Pulmonary artery endothelial cell (primary cell): Measurements from ENCODE around the gene STK17A. TPM values are rescaled to one million over a fixed set of nuclear protein-coding genes. Genes with fewer than 3 reads are reported as not detected.

Experiments used
- DNase-seq: peaks from one replicate; pipeline ENCODE4 v3.0.0-alpha.2; 2011; ENCODE audit warnings: low read depth, low spot score
- total RNA-seq: library from RNA; depleted of rRNA; stranded (reverse); fragments of >200 nt; gene quantifications from 2 replicates; pipeline ENCODE4 v1.2.3, GENCODE V29; 2014

Gene STK17A
- 72.3 and 99.7 TPM in 2 replicates for total RNA-seq

- peak; percentile 66 for DNase-seq
These were observed at the start of gene STK17A for GRCh38 chr7:43582503-43583423. TSS of gene STK17A (plus strand) at chr7:43583108. CDS start at chr7:43583244, 136 bp downstream.

DNA sequence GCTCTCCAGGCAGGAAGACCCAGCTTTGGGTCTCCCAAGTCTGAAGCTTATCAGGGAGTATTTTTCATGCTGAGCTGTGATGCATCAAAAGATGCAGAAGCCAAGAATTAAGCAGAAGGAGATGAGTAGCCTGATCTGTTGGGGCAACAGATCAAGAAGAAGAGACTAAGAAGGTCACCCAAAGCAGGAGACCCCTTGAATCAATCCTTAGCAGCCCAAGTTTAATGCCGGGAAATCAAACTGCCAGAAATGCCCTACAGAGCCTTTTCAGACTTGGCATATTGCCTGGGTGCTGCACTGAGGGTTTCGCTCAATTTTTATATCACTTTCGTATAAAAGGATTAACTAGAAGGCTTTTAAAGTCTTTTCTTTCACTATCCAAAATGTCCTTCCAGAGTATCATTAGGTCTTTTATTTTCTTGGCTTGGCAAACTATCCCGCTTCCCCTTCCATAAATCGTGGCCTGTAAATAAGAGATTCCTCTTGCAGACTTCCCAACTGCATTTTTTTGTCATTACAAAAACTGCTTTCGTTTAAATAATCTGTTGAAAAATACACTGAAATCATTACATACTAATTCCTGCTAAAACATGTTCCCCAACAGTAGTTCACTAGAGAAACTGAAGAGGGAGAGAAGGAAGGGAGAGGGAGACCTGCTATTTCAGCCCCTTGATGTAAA is 49.0 kb upstream of the STK17A start:
- no peak for DNase-seq

DNA sequence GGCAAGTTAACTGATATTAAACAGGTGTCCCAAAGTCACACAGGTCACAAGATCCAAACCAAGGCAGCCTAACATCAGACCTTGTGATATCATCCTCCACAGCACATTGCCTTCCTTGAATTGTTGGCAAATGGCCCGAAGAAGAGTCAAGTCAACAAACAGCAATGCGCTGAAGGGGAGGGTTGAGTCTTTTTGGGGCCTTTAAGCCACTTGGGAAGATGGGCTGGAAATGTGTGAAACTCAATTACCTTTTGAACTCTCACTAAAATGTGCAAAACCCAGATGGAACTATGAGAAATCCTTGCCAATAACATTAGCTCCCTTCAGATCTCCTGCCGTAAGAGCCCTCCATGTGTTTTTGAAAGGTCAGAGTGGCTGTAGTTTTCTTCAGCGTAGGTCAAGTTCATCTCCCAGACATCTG is 47.9 kb upstream of the STK17A start:
- DNase-seq = no peak

DNA sequence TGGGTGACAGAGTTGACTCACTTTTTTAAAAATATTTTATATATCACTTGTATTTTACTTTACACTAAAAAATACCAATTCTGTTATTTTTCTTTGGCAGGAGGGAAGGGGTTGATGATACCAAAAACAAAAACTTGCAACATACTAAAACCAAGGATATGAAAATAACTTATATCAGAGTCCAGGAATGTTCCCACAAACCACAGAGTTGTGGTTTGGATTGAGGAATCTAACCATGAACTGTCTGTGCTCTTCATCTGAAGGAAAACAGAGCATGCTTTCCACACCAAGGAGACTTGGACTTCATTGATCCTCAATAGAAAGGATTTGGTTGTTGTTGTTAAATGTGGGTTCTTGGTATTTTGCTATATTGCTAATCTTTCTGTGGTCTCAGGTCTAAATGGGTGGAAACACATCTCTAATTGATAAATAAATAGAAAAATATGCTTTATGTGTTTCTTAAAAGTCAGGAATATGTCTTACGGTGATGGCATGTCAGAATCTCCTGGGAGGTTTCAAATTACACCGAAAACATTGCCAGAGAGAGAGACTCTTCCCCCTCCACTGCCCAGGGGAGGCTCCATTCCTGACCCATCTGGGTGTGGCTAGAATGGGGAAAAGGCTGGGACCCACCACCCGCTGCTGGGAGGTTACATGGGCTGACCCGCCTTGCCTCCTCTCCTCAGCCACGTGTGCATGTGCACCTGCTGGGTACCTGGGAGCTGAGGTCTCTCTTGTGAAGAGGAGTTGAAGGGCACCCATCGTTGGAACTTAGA is 46.9 kb upstream of the STK17A start:
- no peak for DNase-seq

DNA sequence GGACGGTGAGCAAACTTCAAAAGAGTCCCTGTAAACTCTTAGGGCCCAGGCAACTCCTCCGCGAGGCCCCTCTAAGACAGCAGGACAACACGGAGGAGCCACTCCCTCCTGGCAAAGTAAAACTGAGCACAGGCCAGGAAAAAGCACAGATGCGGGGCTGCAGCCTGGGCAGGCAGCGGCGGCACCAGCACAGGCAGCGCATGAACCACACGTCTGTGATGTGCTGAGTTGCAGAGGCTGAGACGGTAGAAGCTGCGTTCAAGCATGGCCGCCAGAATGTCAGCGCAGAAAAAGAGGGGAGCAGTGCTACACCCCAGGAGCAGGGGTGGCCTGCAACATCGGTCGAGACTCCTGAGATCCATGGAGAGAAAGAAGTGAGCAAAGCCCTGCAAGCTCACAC is 46.1 kb upstream of the STK17A start:
- no peak for DNase-seq

- DNase-seq = no peak
These were observed 45.0 kb upstream of the STK17A start for GRCh38 chr7:43537765-43538403.

DNA sequence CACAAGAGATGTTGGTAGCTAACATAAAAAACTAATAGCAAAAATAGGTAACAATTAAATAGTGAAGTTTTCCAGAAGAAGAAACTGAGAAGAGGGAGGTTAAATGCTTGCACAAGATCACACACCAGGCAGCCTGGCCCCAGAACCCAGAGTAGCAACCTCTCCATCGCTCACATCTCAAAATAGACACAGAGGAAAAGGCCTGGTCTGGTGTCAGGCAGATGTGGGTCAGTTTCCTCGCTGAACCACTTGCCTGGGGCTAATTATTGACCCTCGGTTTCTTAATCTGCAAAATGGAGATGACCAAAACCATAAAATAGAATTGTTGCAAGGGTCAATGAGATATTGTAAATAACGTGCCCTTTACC is 44.5 kb upstream of the STK17A start:
- DNase-seq = no peak

DNA sequence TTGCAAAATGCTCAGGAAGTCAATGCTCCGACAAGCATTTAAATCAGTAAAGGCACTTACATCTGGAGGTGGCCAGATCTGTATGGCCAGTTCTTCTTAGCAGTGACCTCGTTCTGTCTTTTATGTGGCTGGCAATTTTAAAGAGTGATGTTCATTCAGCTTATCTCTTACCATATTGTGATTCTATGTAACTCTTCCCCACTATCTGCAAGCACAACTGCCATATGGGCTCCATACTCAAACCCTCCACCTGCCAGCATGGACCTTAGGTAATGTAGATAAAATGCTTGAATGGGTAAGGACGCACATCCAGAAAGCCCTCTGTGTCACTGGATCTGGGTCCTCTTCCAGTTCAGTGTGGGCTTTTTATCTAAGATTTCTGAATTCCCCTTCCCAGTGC is 42.4 kb upstream of the STK17A start:
- DNase-seq = no peak

- DNase-seq = no peak
These were observed 40.2 kb upstream of the STK17A start for GRCh38 chr7:43542716-43543115.

GRCh38 chr7:43546231-43546630 is 36.7 kb upstream of the STK17A start:
- DNase-seq = no peak

DNA sequence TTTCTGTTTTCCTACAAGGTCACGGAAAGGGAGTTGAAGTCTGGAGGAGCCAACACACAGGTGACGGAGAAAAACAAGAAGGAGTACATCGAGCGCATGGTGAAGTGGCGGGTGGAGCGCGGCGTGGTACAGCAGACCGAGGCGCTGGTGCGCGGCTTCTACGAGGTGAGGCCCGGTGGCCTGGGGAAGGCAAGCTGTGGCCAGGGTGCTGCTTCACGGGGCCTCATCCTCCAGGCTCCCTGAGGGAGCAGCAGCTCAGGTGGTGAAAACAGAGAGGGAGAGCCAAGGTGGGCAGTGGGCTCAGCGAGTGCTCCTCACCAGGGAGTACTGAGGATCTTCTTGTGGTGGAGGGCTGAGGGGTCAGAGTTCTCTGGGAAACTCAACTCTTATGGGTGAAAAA is 32.5 kb upstream of the STK17A start:
- no peak for DNase-seq

- DNase-seq = no peak
These were observed 30.8 kb upstream of the STK17A start for GRCh38 chr7:43552122-43552521.

DNA sequence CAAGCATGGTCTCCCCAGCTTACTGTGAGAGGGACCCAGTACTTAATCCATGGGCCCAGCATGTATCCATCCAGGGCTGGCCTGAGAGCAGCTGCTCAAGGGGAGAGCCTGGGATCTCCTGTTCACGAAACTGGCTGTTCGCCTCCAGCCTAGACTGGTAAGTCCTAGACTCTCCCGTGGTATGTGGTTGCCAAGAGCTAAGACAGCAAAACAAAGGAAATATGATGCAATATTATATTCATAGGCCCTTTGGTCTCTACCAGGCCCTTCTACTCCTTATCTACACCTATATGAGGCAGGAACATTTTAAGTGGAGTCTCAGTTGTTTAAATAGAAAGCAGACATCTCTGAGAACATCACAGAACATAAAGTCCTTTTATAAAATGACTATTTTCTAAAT is 28.9 kb upstream of the STK17A start:
- DNase-seq = no peak

DNA sequence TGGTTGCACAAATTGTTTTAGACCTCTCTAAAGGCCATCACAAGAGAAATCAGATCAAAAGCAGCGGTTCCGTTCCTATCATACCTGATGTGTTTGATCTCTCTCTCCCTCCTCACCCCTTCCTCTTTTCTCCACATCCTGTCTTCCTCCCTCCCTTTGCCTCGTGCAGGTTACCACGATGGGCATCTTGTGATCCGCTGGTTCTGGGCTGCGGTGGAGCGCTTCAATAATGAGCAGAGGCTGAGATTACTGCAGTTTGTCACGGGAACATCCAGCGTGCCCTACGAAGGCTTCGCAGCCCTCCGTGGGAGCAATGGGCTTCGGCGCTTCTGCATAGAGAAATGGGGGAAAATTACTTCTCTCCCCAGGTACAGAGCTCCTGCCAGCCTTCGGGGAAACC is 28.5 kb upstream of the STK17A start:
- DNase-seq = no peak

GRCh38 chr7:43557831-43558495 is 24.9 kb upstream of the STK17A start:
- DNase-seq = no peak

DNA sequence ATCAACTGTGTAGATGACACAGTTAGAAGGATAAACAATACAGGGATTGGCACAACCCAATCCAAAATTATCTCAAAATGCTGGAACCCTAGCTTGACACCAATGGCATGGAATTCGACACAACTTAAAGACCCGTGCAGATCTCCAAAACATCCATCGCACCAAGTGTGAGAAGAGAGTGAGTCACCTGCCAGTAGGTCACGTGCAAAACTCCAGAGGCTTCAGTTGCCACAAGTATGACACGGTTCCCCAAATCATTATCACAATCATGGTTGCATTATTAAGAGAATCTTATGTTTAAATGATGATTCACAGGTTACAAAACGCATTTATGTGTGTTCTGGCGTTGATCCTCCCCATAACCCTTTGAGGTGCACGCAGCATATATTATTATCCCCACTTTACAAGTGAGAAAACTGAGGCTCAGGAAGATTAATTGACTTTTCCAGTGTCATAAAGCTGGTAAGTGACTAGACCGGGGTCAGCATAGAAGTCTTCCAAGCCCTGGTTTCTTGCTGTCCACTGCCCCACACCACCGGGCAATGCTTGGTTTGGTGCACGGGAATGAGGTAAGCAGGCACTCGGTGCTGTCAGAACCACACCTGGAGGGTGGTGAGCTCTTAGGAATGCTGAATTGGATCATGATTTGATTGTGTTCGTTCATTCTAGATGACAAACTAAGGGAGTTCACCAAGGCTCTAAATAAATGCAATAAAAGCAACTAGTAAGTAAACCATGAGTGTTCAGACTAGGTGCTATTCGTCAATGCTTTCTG is 23.6 kb upstream of the STK17A start:
- DNase-seq = no peak

DNA sequence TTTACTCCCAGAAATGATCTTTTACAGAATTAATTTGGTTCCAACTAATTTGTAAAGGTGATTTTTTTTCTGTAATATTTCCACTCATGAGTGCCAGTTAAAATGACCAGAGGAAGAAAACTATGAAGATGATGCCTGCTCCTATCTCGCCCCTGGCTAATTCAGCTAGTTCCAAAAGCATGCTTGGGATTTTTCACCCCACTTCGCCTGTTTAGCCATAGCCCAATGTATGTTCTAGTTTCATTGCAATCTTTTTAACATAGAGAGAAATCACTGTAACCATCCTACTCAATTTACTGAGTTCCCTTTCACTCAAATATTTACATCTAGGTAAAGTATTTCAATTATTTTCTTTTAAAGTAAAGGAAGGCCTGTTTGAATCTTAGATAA is 23.0 kb upstream of the STK17A start:
- DNase-seq = no peak

- no peak for DNase-seq
These were observed 22.1 kb upstream of the STK17A start for GRCh38 chr7:43560742-43561330.

GRCh38 chr7:43562383-43562782 is 20.5 kb upstream of the STK17A start:
- DNase-seq = no peak

- DNase-seq = no peak
These were observed 17.1 kb upstream of the STK17A start for GRCh38 chr7:43565786-43566185.
